Gastrocnemius medialis (tissue), 4 donors: ENCODE measurements around the gene CCDC160.
"Not testable (repeated sequence)": the region's sequence is repeated elsewhere in the genome, so short reads cannot be mapped to it uniquely, and the experiment has no call there.

ENCODE experiments used
- POLR2A ChIP-seq, 2 donors: fragments of 450-650 bp; IDR thresholded peaks; one replicate each; pipeline ENCODE4 v1.6.1; 2017; ENCODE audit warnings: antibody characterized with exemption in 2 of 2, mild to moderate bottlenecking in 2 of 2, moderate library complexity in 2 of 2
- TF ChIP-seq, protein P1 (sequence below), 5 experiments: fragments of 450-650 bp in 3 of 5; fragments of 200-600 bp in 2 of 5; sonication (generic) in 2 of 5; IDR thresholded peaks in 4 of 5; conservative IDR thresholded peaks in 1 of 5; 1 replicate in 4 of 5; 2 replicates in 1 of 5; pipeline ENCODE4 v1.5.1; 2016 to 2019; ENCODE audit warnings: antibody characterized with exemption in 5 of 5, mild to moderate bottlenecking in 3 of 5, moderate library complexity in 3 of 5

DNA sequence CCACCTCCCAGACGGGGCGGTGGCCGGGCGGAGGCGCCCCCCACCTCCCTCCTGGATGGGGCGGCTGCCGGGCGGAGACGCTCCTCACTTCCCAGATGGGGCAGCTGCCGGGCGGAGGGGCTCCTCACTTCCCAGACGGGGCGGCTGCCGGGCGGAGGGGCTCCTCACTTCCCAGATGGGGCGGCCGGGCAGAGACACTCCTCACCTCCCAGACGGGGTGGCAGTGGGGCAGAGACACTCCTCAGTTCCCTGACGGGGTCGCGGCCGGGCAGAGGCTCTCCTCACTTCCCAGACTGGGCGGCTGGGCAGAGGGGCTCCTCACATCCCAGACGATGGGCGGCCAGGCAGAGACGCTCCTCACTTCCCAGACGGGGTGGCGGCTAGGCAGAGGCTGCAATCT, 49.0 kb downstream of the CCDC160 start:
- TF ChIP-seq, protein P1, sequence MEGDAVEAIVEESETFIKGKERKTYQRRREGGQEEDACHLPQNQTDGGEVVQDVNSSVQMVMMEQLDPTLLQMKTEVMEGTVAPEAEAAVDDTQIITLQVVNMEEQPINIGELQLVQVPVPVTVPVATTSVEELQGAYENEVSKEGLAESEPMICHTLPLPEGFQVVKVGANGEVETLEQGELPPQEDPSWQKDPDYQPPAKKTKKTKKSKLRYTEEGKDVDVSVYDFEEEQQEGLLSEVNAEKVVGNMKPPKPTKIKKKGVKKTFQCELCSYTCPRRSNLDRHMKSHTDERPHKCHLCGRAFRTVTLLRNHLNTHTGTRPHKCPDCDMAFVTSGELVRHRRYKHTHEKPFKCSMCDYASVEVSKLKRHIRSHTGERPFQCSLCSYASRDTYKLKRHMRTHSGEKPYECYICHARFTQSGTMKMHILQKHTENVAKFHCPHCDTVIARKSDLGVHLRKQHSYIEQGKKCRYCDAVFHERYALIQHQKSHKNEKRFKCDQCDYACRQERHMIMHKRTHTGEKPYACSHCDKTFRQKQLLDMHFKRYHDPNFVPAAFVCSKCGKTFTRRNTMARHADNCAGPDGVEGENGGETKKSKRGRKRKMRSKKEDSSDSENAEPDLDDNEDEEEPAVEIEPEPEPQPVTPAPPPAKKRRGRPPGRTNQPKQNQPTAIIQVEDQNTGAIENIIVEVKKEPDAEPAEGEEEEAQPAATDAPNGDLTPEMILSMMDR (IDR thresholded peaks at IDR 0.05 in 4 of 5, conservative IDR thresholded peaks at IDR 0.05 in 1 of 5), result not testable (repeated sequence)
- not testable (repeated sequence) for TF ChIP-seq POLR2A (IDR thresholded peaks at IDR 0.05)
